Spleen (tissue), 7 donors: ENCODE data around the gene ELP4.

Experiments
- POLR2A ChIP-seq, 3 donors: fragments of 450-650 bp; IDR thresholded peaks; one replicate each; pipeline ENCODE4 v1.5.1; 2017; ENCODE audit warnings: antibody characterized with exemption in 3 of 3, mild to moderate bottlenecking in 1 of 3
- POLR2AphosphoS5 ChIP-seq, 3 donors: sonication (generic); formaldehyde crosslinking; IDR thresholded peaks; one replicate each; pipeline ENCODE4 v1.5.1; 2017; ENCODE audit warnings: antibody characterized with exemption in 3 of 3
- TF ChIP-seq, protein P1 (sequence below), 11 experiments: fragments of 200-600 bp in 7 of 11; fragments of 450-650 bp in 4 of 11; sonication (generic) in 4 of 11; IDR thresholded peaks in 8 of 11; conservative IDR thresholded peaks in 3 of 11; 1 replicate in 7 of 11; 2 replicates in 4 of 11; pipeline versions ENCODE4 v1.4.0 to v1.8.0; 2016 to 2021; ENCODE audit warnings: antibody characterized with exemption in 11 of 11, inconsistent platforms in 4 of 11, mild to moderate bottlenecking in 1 of 11
- donor health status: DM: no; HTN: no; CAD: no; lungs with moderate emphysema.
- donor health status: DM: no; HTN: no; CAD: no.
- donor health status: DM: no; HTN: no; CAD: no.

DNA sequence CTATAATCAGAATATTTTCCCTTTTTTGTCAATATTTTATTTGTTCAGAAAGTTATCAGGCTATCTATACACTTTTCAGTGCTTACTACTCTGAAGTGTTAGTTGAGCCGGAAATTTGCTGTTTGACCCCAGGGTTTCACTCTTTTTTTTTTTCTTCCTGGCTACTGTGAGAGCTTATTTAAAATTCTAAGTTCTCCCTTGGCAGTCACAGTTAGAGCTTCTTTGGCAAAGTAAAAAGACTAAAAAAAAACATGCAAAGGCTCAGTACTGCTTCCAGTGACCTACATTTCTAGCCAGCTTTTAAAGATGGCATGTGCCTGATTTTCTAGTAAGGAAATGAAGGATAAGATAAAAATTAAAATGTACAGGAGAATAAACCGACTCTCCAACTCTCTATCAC, 48.4 kb downstream of the ELP4 start:
- TF ChIP-seq, protein P1, sequence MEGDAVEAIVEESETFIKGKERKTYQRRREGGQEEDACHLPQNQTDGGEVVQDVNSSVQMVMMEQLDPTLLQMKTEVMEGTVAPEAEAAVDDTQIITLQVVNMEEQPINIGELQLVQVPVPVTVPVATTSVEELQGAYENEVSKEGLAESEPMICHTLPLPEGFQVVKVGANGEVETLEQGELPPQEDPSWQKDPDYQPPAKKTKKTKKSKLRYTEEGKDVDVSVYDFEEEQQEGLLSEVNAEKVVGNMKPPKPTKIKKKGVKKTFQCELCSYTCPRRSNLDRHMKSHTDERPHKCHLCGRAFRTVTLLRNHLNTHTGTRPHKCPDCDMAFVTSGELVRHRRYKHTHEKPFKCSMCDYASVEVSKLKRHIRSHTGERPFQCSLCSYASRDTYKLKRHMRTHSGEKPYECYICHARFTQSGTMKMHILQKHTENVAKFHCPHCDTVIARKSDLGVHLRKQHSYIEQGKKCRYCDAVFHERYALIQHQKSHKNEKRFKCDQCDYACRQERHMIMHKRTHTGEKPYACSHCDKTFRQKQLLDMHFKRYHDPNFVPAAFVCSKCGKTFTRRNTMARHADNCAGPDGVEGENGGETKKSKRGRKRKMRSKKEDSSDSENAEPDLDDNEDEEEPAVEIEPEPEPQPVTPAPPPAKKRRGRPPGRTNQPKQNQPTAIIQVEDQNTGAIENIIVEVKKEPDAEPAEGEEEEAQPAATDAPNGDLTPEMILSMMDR (IDR thresholded peaks at IDR 0.05 in 8 of 11, conservative IDR thresholded peaks at IDR 0.05 in 3 of 11): no peak
- TF ChIP-seq POLR2A (IDR thresholded peaks at IDR 0.05): no peak
- no peak for TF ChIP-seq POLR2AphosphoS5 (IDR thresholded peaks at IDR 0.05)
